Measurements from ENCODE around the gene GNAT3. TPM values are rescaled to one million over a fixed set of nuclear protein-coding genes. Genes with fewer than 3 reads are reported as not detected.

Gene GNAT3
- total and polyA plus RNA-seq, 12 donors, result not detected

DNA sequence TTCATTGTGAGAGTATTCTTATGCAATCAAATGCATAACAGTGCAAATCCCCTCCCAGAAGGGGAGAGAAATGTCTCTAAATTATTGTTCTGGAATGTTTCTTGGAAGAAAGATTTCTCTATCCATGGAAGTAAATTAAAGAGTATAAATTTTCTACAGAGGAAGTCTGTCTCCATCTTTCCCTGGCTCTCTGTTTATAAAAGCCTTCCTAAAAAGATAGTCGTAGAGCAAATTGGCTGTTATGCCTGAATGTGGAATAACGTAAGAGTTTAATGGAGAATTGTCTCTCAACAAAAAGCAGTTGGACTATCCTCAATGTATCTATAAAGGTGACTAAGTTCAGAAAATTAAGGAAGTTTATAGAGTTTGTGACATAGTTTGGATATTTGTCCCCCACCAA lies 76.3 kb downstream of the GNAT3 start:
- intact Hi-C loops (cut with DNase I), result no loop called here
- WGBS, 4 donors, result 70 to 89% (median 83%) methylated on average over 2 of the region's 2 CpGs

DNA sequence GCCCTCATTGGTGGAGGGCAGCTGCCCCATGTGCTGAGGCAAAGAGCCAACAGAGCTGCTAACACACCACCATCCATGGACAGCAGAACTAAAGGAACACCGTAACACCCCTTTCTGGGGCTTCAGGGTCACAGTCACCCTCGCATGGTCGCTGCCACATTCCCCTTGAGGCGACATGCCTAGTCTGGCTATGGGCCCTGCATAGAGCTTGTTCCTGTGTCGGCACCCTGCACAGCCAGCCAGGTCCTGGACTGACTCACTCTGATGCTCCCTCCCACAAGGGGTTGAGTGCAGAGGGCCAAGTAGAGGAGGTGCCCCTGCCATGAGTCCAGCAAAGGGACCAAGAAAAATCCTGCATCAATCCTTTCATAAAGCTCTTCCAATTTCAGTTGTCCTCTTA lies 77.8 kb downstream of the GNAT3 start:
- Histone ChIP-seq H3K27ac (no peak overlapping the region), H3K9me3 (replicated peaks in 1 of 3) (no peaks in the 10 kb centered on the region), H3K4me1 (replicated peaks in 1 of 2) (no peaks in the 10 kb centered on the region), H3K27me3 (no peaks in the 10 kb centered on the region), H3K4me3 (no peak overlapping the region), H3K36me3 (replicated peaks in 1 of 2) (no peaks in the 10 kb centered on the region)
- TF ChIP-seq POLR2A (IDR thresholded peaks at IDR 0.05), result no peak
- TF ChIP-seq, protein P1, sequence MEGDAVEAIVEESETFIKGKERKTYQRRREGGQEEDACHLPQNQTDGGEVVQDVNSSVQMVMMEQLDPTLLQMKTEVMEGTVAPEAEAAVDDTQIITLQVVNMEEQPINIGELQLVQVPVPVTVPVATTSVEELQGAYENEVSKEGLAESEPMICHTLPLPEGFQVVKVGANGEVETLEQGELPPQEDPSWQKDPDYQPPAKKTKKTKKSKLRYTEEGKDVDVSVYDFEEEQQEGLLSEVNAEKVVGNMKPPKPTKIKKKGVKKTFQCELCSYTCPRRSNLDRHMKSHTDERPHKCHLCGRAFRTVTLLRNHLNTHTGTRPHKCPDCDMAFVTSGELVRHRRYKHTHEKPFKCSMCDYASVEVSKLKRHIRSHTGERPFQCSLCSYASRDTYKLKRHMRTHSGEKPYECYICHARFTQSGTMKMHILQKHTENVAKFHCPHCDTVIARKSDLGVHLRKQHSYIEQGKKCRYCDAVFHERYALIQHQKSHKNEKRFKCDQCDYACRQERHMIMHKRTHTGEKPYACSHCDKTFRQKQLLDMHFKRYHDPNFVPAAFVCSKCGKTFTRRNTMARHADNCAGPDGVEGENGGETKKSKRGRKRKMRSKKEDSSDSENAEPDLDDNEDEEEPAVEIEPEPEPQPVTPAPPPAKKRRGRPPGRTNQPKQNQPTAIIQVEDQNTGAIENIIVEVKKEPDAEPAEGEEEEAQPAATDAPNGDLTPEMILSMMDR (IDR thresholded peaks at IDR 0.05), result no peak
- 67 to 92% (median 83%) methylated on average over 5 of the region's 5 CpGs for WGBS, 4 donors
- no peak for DNase-seq
- intact Hi-C loops (cut with DNase I), result loop anchor here in 1 of 2 donors (5.0 kb wide), 1 partner anchor 218 kb away; no protein-coding TSS in a partner anchor

More for the DNA sequence above, 76.3 kb downstream of the GNAT3 start:
- no peaks in the 10 kb centered on the region for H3K27me3 ChIP-seq
- H3K4me3 ChIP-seq, result no peak overlapping the region
- H3K27ac ChIP-seq, result no peak overlapping the region
- H3K36me3 ChIP-seq (replicated peaks in 1 of 2), result no peaks in the 10 kb centered on the region
- TF ChIP-seq, protein P1 (IDR thresholded peaks at IDR 0.05), result no peak
- no peak for TF ChIP-seq POLR2A (IDR thresholded peaks at IDR 0.05)
- no peak for DNase-seq
- peaks cover 0 to 6% of the 10 kb centered on the region in 2 donors for H3K4me1 ChIP-seq (replicated peaks in 1 of 2)
- H3K9me3 ChIP-seq (replicated peaks in 1 of 3), result no peaks in the 10 kb centered on the region

DNA sequence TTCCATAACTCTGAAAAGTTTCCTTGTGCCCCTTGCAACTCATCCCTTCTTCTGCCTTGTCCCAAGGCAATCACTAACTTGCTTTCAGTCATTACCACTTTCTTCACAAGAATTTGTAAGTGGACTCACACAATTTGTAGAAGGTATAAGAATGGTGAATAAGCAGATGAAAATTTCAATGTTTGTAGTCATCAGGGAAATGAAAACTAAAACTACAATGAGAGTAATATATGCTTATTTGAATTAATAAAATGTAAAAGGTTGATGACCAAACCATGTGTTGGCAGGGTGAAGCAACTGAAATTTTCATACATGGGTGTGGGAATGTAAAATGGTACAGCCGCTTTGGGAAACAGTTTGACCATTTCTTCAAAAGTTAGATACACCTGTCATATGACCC lies 79.7 kb downstream of the GNAT3 start:
- TF ChIP-seq, protein P1 (IDR thresholded peaks at IDR 0.05), result no peak
- no peak for TF ChIP-seq POLR2A (IDR thresholded peaks at IDR 0.05)
- H3K27me3 ChIP-seq, result no peaks in the 10 kb centered on the region
- no peak overlapping the region for H3K27ac ChIP-seq
- WGBS, 4 donors, result 0 to 92% (median 64%) methylated on average over 1 of the region's 1 CpG; no CpG with 5 or more reads in 1 of the 4 donors
- no peaks in the 10 kb centered on the region for H3K4me1 ChIP-seq (replicated peaks in 1 of 2)
- DNase-seq, result no peak
- H3K4me3 ChIP-seq, result no peak overlapping the region
- no peaks in the 10 kb centered on the region for H3K36me3 ChIP-seq (replicated peaks in 1 of 2)
- intact Hi-C loops (cut with DNase I), result loop anchor here in 1 of 2 donors (5.0 kb wide), 1 partner anchor 220 kb away; no protein-coding TSS in a partner anchor
- no peaks in the 10 kb centered on the region for H3K9me3 ChIP-seq (replicated peaks in 1 of 3)

DNA sequence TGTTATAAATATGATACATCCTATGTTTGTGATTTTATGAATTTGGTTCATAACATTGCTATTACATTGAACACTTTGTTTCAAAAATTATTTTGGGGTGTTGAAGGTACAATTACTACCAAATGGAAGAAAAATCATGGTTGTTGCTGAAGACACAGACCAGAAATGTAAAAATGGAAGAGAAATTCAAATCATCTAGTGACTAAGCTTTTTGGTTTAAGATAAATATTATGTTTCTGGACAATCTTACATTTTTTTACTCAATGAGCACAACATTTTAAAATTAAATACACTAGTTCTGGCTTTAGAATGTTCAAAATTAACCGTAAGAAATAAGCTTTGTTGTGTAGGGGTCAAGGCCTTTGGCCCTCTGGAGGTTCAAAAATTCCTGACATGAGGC lies 82.7 kb downstream of the GNAT3 start:
- Histone ChIP-seq H3K4me3 (no peak overlapping the region), H3K4me1 (replicated peaks in 1 of 2) (no peaks in the 10 kb centered on the region), H3K27me3 (no peaks in the 10 kb centered on the region), H3K36me3 (replicated peaks in 1 of 2) (no peaks in the 10 kb centered on the region), H3K9me3 (replicated peaks in 1 of 3) (no peaks in the 10 kb centered on the region), H3K27ac (no peak overlapping the region)
- TF ChIP-seq, protein P1 (IDR thresholded peaks at IDR 0.05), result no peak
- no peak for TF ChIP-seq POLR2A (IDR thresholded peaks at IDR 0.05)
- no peak for DNase-seq
- intact Hi-C loops (cut with DNase I), result loop anchor here in 1 of 2 donors (10.0 kb wide), 1 partner anchor 236 kb away; no protein-coding TSS in a partner anchor
- 52 to 74% (median 59%) methylated on average over 1 of the region's 1 CpG for WGBS, 4 donors
